T-helper 17 cell (primary cell): Measurements from ENCODE around the gene STARD5. TPM values are rescaled to one million over a fixed set of nuclear protein-coding genes. Genes with fewer than 3 reads are reported as not detected.

Source experiments
- total RNA-seq, 4 donors: library from RNA in 2 of 4; stranded (reverse) in 2 of 4; gene quantifications; one replicate each; pipeline ENCODE4 v1.2.3 and lab custom pipeline; 2022 to 2026

Gene STARD5
- total RNA-seq, 2 donors from 2014 or later, result 4.3 to 4.6 TPM

Other genes starting within 250 kb of the STARD5 start
- 1 to 10 TPM in 1 of 2 donors, not detected in 1; 4.1 TPM for gene CFAP161, start 189.9 kb downstream of the STARD5 start, total RNA-seq
- 100 to 1,000 TPM in 1 of 2 donors, 10 to 100 TPM in 1; 87.1 to 104 TPM for gene IL16, start 127.3 kb downstream of the STARD5 start, total RNA-seq
- gene TMC3, start 50.1 kb upstream of the STARD5 start, total RNA-seq, result not detected